Neuron (in vitro differentiated cells): ENCODE data around the gene TMPRSS9.

Source experiments
- H2AFZ ChIP-seq: one replicate; pipeline ENCODE4 v1.6.1; 2013; ENCODE audit warnings: low read depth, mild to moderate bottlenecking, inconsistent platforms, low read length, moderate library complexity
- H3K27me3 ChIP-seq: one replicate; pipeline ENCODE4 v1.6.1; 2013; ENCODE audit warnings: low read length; ENCODE audit not compliant: insufficient read depth
- H3K36me3 ChIP-seq: one replicate; pipeline ENCODE4 v1.6.1; 2013; ENCODE audit warnings: low read length; ENCODE audit not compliant: insufficient read depth
- H3K4me1 ChIP-seq: one replicate; pipeline ENCODE4 v1.6.1; 2013; ENCODE audit warnings: low read length; ENCODE audit not compliant: insufficient read depth
- H3K4me3 ChIP-seq: 2 replicates; pipeline ENCODE4 v1.5.1; 2013; ENCODE audit warnings: mild to moderate bottlenecking, low read length, moderate library complexity
- H3K9me3 ChIP-seq: one replicate; pipeline ENCODE4 v1.6.1; 2013; ENCODE audit warnings: low read length

The TMPRSS9 gene

DNA sequence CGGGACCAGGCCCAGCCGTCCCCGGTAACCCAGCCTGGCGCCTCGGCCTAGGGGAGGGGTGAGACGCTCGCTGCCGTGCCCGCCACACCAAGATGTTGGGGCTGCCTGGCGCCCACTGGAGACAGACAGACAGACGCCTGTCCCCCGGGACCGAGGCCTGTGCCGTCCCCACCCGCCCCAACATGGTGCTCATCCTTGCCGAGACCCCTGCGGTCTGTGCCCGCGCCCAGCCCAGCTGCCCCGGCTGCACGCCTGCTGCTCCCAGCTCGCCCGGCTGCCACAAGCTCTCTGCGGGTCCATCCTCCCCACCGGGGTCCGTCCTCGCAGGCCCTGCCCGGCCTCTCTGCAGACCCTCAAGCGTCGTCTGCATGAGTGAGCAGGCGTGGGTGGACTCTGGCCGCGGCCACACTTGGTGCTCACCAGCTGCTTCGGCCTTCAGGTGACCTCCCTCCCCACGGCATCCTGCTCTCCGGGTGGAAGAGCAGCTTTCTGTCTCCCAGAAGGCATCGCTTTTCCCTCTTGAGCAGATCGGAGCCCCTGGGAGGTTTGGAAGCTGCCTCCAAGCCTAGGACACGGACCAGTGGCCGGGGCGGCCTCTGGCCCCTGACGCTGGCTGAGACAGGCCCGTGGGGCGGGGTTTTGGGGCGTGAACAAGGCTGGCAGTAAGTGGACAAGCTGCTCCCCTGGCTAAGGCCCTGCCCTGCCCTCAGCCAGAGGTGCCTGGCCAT, 6.7 kb upstream of the TMPRSS9 start:
- H2AFZ ChIP-seq: no peak overlapping the region
- H3K36me3 ChIP-seq: peaks cover 21% of the 10 kb centered on the region
- no peak overlapping the region for H3K4me3 ChIP-seq
- no peaks in the 10 kb centered on the region for H3K27me3 ChIP-seq
- no peaks in the 10 kb centered on the region for H3K4me1 ChIP-seq
- no peaks in the 10 kb centered on the region for H3K9me3 ChIP-seq

DNA sequence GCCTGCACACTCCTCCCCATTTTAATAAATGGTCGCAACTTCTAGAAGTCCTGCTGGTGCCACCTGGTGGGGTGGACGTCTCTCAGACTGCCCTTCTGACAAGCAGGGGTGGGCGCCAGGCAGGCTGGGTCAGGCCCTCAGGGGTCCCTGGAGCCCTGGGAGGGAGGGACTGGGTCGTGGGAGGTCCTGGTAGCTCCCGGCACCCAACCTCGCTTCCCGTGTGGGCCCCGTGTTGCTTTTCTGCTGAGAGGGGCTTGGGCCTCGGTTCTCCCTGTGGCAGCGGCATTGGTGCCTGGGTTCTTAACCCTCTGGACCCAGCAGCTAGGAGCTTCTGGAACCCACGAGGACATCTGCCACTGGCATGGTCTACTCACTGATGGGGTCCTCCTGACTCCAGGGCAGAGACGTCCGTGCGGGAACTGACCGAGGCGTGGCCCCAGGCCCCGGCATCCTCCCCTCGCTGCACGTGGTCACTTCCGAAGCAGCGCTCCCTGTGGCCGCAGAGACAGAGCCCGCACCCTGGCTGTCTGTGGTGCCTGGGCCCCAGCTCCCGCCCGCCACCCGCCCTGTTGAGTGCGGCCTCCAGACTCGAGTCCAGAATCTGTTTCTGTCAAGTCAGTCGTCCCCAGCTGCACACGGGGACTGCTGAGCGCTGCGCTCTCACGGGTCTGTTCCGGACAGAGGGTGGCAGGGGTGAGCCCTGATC, 6.0 kb upstream of the TMPRSS9 start:
- Histone ChIP-seq H2AFZ (no peak overlapping the region), H3K9me3 (no peaks in the 10 kb centered on the region), H3K36me3 (peaks cover 17% of the 10 kb centered on the region), H3K4me1 (no peaks in the 10 kb centered on the region), H3K27me3 (no peaks in the 10 kb centered on the region), H3K4me3 (no peak overlapping the region)

- no peaks in the 10 kb centered on the region for H3K9me3 ChIP-seq
- H3K4me3 ChIP-seq: no peak overlapping the region
- H2AFZ ChIP-seq: no peak overlapping the region
- H3K27me3 ChIP-seq: no peaks in the 10 kb centered on the region
- H3K4me1 ChIP-seq: no peaks in the 10 kb centered on the region
- peaks cover 15% of the 10 kb centered on the region for H3K36me3 ChIP-seq
Observed at GRCh38 chr19:2354670-2355069, 5.4 kb upstream of the TMPRSS9 start.

- peaks cover 10% of the 10 kb centered on the region for H3K36me3 ChIP-seq
- H3K27me3 ChIP-seq: peaks cover 3% of the 10 kb centered on the region
- H2AFZ ChIP-seq: no peak overlapping the region
- H3K4me3 ChIP-seq: no peak overlapping the region
- H3K9me3 ChIP-seq: no peaks in the 10 kb centered on the region
- H3K4me1 ChIP-seq: no peaks in the 10 kb centered on the region
Observed at GRCh38 chr19:2355168-2356035, 4.7 kb upstream of the TMPRSS9 start.

GRCh38 chr19:2356036-2356646, 3.9 kb upstream of the TMPRSS9 start:
- H3K9me3 ChIP-seq: no peaks in the 10 kb centered on the region
- peaks cover 7% of the 10 kb centered on the region for H3K27me3 ChIP-seq
- H3K4me3 ChIP-seq: no peak overlapping the region
- no peaks in the 10 kb centered on the region for H3K4me1 ChIP-seq
- peaks cover 10% of the 10 kb centered on the region for H3K36me3 ChIP-seq
- no peak overlapping the region for H2AFZ ChIP-seq

DNA sequence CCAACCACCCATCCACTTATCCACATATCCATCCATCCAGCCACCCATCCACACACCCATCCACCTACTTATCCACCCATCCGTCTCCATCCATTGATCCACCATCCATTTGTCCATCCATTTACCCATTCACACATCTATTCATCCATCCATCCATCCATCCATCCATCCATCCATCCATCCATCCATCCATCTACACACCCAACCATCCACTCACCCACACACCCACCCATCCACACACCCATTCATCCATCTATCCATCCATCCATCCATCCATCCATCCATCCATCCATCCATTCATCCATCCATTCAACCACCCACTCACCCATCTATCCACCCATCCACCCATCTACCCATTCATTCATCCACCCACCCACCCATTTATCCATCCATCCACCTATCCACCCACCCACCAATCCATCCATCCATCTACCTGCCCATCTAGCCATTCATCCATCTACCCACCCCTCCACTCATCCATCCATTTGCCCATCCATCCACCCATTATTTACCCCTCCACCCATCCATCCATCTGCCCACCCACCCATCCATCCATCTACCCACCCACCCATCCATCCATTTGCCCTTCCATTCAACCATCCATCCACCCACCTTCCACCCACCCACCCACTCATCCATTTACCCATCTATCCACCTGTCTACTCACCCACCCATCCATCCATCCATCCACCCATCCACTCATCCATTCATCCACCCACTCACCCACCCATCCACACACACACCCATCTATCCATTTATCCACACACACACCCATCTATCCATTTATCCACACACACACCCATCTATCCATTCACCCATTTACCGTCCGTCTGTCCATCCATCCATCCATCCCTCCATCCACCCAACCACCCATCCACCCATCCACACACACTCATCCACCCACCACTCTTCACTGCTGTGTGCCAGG, 2.5 kb upstream of the TMPRSS9 start:
- Histone ChIP-seq H3K36me3 (peaks cover 10% of the 10 kb centered on the region), H3K4me1 (no peaks in the 10 kb centered on the region), H3K4me3 (no peak overlapping the region)

DNA sequence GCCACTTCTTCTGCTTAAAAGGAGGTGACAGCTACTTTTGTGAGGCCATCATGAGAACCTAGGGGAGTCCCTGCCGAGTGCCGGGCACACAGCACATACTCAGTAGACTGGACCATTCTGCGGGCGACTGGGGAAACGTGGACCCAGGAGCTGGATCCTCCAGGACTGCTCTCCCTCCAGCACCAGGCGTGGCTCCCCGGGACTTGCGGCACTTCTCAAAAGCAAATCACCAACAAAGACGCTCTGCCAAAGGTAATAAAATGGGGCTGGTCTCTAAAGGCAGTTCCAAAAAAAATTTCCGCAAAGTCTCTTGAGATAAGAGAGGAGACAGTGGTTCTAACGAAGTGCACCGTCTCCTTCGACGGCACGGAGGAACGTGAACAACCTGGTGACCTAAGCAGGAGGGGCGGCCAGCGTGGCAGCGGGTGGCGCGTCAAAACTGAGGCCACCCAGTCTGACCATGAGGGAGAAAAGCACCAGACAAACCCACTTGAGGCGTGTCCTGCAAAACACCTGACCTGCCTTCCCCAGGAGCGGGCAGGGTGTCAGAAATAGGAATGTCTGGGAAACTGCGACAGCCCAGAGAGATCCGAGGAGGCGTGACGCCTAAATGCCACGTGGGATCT, 1.4 kb upstream of the TMPRSS9 start:
- Histone ChIP-seq H3K4me1 (no peaks in the 10 kb centered on the region), H2AFZ (no peak overlapping the region), H3K9me3 (no peaks in the 10 kb centered on the region), H3K36me3 (peaks cover 6% of the 10 kb centered on the region), H3K4me3 (no peak overlapping the region), H3K27me3 (peaks cover 7% of the 10 kb centered on the region)

More for the DNA sequence above, 2.5 kb upstream of the TMPRSS9 start:
- no peaks in the 10 kb centered on the region for H3K9me3 ChIP-seq
- peaks cover 7% of the 10 kb centered on the region for H3K27me3 ChIP-seq
- no peak overlapping the region for H2AFZ ChIP-seq

- Histone ChIP-seq H3K36me3 (no peaks in the 10 kb centered on the region), H3K4me3 (no peak overlapping the region), H2AFZ (no peak overlapping the region), H3K4me1 (no peaks in the 10 kb centered on the region), H3K9me3 (no peaks in the 10 kb centered on the region), H3K27me3 (peaks cover 7% of the 10 kb centered on the region)
Observed at GRCh38 chr19:2360833-2361232, 768 bp downstream of the TMPRSS9 start.

DNA sequence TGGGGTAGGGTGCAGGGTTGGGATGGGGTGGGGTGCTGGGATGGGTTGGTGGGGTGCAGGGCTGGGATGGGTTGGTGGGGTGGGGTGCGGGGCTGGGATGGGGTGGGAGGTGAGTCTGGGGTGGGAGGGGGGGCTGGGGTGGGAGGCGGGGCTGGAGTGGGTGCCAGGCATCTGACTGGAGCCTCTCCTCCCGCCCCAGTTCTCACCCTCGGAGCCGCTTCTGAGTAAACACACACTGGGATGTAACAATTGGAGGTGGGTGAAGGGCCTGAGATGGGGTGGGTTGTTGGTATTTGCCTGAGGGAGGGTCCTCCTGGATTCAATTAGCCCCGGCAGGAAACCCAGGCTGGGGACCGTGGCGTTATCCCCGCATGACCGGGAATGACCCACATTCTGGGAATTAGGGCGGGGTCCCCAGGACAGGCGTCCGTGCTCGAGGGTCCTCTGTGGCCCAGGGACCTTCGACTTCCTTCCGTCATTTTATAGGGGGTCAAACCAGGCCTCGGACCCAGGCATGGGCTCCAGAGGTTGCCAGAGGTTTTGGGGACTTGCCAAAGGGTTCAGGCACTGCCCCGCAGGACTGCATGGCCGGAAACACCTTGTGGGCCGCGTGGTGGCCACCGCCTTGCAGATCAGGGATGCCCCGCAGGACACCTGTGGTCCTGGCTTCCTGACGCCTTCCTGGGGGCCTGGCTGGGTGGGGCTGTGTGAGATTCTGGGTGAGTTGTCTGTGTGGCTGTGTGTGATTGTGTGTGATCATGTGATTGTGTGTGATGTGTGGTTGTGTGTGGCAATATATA, 1.4 kb downstream of the TMPRSS9 start:
- Histone ChIP-seq H3K36me3 (no peaks in the 10 kb centered on the region), H3K9me3 (no peaks in the 10 kb centered on the region), H3K4me1 (no peaks in the 10 kb centered on the region), H3K27me3 (peaks cover 7% of the 10 kb centered on the region), H3K4me3 (no peak overlapping the region), H2AFZ (no peak overlapping the region)

- H3K27me3 ChIP-seq: peaks cover 7% of the 10 kb centered on the region
- H3K4me3 ChIP-seq: no peak overlapping the region
- no peaks in the 10 kb centered on the region for H3K36me3 ChIP-seq
- no peak overlapping the region for H2AFZ ChIP-seq
- H3K9me3 ChIP-seq: no peaks in the 10 kb centered on the region
- no peaks in the 10 kb centered on the region for H3K4me1 ChIP-seq
Observed at GRCh38 chr19:2362046-2362969, 2.2 kb downstream of the TMPRSS9 start.

GRCh38 chr19:2362970-2363300, 2.9 kb downstream of the TMPRSS9 start:
- H3K9me3 ChIP-seq: no peaks in the 10 kb centered on the region
- peaks cover 7% of the 10 kb centered on the region for H3K27me3 ChIP-seq
- no peak overlapping the region for H3K4me3 ChIP-seq
- H3K4me1 ChIP-seq: no peaks in the 10 kb centered on the region
- no peaks in the 10 kb centered on the region for H3K36me3 ChIP-seq
- no peak overlapping the region for H2AFZ ChIP-seq
